Stimulated activated naive CD4-positive, alpha-beta T cell treated with Interleukin-2 at 50 U/mL for 16 hours (primary cell): Measurements from ENCODE around the gene KRTAP4-9.
"Not testable (repeated sequence)": the region's sequence is repeated elsewhere in the genome, so short reads cannot be mapped to it uniquely, and the experiment has no call there.

Experiments used
- DNase-seq: peaks from one replicate; lab custom pipeline; 2025; lab: John Stamatoyannopoulos, UW

Gene KRTAP4-9

DNA sequence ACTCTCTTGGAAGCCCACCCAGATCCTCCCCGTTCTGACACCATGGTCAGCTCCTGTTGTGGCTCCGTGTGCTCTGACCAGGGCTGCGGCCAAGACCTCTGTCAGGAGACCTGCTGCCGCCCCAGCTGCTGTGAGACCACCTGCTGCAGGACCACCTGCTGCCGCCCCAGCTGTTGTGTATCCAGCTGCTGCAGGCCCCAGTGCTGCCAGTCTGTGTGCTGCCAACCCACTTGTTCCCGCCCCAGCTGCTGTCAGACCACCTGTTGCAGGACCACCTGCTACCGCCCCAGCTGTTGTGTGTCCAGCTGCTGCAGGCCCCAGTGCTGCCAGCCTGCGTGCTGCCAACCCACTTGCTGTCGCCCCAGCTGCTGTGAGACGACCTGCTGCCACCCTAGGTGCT, at the start of gene KRTAP4-9:
Gene KRTAP4-9 (plus strand): TSS at position 43 of the 400 bp plus-strand sequence. CDS start 0 bp downstream, at position 43.
- not testable (repeated sequence) for DNase-seq

DNA sequence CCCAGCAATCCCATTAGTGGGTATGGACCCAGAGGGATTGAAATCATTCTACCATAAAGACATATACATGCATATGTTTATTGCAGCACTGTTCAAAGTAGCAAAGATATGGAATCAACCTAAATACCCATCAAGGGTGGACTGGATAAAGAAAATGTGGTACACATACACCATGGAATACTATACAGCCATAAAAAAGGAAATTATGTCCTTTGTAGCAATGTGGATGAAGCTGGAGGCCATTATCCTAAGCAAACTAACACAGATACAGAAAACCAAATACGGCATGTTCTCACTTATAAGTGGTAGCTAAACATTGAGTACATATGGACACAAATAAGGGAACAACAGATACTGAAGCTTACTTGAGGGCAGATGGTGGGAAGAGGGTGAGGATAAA, 47.6 kb upstream of the KRTAP4-9 start:
- DNase-seq = no peak

DNA sequence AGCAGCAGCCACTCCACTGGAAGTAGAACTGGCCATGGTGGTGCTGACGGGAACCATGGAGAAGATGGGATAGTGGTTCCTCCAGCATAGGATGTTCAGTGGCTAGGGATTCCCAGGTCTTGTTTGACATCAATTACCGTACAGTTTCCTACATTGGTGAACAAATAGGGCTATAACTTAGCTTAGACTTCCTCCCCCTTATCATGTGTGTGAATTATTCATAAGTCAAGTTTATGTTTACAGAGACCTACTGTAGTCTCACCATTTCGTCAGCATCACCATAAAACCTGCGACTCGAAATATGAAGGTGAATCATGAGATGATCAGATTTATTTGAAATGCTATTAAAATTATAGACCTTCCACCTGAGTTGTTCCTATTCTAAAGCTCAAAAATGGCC, 46.4 kb upstream of the KRTAP4-9 start:
- no peak for DNase-seq

DNA sequence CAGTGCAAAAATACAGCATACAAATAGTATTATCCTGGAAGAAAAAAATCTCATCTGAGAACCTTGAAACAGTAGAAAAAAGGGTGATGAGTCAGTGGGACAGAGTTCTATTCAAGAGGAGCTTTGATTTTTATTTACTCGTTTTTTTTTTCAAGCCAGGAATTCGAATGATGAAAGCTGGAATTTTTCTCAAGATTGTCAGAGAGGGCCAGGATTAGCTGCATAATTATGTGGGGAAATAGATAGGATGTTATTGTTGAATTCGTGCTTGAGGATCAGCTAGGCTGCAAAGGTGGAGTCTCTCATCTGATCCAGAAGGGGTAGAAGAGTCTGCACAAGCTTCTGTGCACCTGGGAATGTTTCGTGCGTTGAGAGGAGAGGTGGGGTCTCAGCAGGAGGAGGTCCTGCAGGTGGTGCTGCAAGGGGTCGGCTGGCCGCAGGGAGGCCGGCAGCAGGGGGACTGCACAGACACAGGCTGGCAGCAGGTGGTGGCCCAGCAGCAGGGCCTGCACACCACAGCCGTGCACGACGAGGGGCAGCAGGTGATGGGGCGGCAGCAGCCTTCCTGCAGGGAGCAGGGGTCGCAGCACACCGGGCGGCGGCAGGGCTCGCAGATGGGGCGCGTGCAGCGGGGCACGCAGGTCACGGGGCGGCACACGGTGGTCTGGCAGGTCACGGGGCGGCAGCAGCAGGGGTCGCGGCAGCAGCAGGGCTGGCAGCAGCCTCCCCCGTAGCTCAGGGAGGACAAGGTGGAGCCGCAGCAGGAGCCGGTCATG, 45.7 kb upstream of the KRTAP4-9 start:
- DNase-seq = not testable (repeated sequence)

DNA sequence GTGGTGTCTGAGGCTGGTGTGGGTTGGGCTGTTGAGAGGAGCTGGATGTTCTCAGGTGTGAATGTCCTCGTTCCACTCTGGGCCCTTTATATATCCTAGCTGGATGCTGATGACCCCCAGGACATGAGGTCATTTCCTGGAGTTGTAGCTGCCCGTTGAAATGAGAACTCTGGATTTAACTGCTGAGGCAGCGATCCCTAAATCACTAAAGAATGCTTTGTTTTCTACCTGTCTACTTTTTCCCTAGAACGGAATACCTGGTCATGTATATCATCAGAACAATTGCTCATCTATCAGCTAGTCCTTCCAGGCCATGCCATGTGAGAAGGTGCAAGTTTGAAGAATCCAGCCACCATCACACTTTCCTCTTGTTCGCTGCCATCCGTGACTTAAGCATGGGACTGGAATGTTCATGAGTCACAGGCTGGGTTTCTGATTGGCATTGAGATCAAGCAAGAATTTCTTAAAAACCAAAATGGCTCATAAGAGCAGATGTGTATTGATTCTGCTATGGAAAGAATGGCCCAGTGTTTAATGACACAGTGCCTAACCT, 45.1 kb upstream of the KRTAP4-9 start, which contains the start of gene KRTAP2-3:
Gene KRTAP2-3 (minus strand): TSS at position 63 of the 553 bp plus-strand sequence. CDS start 64 bp downstream, outside the sequence.
- DNase-seq = no peak

DNA sequence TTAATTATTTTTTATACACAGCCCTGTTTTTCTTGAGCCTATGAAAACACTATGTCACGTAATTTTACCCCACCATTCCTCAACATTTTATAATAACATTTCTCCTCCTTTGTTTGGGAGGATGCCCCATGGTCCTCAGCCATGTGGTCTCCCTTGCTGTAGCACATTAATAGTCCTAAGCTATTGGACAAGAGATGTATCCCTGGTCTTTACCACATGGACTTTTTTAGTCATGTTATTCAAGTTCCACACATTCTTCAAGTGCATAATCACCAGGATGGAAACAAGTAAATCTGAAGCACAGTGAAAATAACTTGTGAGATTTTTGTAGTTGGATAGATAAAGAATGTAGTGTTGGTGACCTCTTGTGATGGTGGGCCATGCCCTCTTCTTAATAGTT, 43.2 kb upstream of the KRTAP4-9 start:
- no peak for DNase-seq

DNA sequence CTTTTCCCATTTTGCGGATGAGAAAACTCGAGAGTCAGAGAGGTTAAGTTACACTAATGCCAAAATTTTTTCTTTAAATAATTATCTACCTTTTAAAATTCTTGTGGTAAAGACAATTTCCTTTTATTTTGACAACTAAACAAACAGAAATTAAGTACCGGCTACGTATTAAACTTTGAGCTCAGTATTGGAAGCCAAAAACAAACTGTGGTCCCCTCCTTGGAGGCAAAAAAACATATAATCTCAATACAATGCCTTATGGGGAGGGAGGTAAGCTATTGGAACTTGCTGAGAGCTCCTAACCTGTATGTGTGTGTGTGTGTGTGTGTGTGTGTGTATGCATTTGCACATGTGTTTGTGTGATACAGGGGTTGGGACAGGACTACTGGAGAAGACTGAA, 41.7 kb upstream of the KRTAP4-9 start:
- DNase-seq = no peak

DNA sequence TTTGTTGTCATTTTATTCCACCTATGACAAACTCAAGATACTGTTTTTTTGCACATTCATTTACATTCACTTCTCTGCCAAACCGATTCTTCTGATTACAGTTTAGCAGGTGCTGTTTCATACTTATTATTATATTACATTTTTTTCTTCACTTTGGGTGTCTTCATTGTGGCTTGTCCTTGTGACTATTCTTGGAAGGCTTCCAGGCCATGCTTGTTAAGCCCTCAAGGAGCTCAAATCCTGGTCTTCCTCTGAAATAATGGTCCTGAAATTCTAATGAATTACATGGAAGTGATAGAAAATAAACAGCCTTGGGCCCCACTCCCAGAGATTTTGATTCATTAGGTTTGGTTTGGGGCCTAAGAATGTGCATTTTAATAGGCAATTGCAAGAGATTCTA, 40.9 kb upstream of the KRTAP4-9 start:
- no peak for DNase-seq

DNA sequence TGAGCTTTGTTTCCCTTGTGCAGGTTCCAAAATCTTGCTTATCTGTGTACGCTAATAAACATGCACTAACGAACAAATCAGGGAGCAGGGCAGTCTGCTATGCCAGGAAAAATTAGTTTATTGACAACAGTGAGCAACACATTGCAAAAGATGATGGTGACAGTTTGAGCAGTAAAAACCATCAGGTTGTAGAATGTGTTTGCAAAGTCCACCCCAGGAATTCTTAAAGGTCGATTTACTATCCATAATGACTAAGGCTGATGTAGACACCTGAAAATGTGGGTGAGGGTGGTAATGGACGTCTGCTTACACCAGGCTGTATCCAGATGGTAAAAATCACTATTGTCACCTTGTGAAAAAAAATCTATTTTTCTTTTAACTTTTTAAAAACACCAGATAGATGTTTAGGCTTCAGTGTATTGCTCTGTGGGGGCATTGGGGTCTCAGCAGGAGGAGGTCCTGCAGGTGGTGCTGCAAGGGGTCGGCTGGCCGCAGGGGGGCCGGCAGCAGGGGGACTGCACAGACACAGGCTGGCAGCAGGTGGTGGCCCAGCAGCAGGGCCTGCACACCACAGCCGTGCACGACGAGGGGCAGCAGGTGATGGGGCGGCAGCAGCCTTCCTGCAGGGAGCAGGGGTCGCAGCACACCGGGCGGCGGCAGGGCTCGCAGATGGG, 40.0 kb upstream of the KRTAP4-9 start:
- not testable (repeated sequence) for DNase-seq

DNA sequence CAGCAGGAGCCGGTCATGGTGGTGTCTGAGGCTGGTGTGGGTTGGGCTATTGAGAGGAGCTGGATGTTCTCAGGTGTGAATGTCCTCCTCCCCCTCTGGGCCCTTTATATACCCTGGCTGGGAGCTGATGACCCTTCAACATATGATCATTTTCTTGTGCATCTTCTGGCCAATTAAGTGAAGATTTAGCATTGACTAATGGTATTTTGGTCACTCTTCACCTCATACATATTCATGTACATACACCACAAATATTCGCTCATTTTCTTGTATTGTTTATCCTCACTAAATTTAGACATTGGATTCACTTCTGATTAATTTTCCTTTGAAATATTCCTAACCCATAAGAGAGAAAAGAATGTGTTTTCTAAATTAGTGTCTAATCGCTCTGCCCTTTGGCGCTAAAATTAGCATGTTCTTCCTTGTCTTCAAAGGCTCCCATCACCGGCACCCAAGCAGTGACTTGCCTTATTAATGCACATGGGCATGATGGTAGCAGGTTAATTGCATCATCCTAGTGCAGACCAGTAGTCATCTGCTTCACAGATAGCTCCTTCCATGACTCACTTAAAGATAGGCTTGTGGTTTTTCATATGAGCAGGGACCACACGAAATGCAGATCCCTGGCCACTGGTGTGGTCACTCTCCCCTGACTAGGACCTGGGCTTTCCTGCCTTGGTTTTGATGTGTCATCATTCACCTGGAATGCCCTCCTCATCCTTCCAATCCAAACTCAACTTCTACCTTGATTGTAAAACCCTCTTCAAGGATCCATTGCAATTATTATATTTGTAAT, 39.2 kb upstream of the KRTAP4-9 start, which contains the start of gene KRTAP2-4:
Gene KRTAP2-4 (minus strand): TSS at position 51 of the 796 bp plus-strand sequence. CDS start 34 bp downstream, at position 17.
- no peak for DNase-seq

DNA sequence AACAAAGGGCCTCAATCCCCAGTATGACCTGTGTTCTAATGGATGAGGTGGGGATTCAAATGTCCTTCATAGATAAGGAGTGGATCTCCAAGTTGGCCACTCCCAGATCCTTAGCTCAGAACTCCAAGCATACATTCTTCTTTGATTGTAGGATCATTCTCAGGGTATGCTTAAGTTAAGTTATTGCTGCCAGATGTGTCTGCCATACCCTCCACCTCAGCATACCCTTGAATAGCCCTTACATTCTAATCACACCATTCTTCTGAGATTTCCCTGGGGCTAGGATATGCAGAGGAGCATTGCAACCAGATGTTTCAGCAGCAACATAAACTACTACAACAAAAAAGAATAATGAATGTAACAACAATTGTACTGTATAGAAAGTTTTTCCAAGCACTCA, 37.9 kb upstream of the KRTAP4-9 start:
- no peak for DNase-seq

DNA sequence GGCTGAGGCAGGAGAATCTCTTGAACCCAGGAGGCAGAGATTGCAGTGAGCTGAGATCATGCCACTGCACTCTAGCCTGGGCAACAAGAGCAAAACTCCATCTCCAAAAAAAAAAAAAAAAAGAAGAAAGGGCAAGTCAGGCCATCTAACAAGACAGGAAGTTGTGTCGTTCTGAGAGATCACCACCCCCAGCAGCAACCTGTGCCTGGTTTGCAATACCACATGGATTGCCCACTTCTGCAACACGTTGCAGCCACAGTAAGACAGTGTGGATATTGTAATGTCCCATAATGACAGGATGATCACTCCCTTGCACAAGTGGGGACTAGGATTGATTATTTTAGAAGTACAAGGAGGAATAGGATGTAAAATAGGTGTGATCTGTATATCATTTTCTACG, 36.2 kb upstream of the KRTAP4-9 start:
- DNase-seq = no peak

DNA sequence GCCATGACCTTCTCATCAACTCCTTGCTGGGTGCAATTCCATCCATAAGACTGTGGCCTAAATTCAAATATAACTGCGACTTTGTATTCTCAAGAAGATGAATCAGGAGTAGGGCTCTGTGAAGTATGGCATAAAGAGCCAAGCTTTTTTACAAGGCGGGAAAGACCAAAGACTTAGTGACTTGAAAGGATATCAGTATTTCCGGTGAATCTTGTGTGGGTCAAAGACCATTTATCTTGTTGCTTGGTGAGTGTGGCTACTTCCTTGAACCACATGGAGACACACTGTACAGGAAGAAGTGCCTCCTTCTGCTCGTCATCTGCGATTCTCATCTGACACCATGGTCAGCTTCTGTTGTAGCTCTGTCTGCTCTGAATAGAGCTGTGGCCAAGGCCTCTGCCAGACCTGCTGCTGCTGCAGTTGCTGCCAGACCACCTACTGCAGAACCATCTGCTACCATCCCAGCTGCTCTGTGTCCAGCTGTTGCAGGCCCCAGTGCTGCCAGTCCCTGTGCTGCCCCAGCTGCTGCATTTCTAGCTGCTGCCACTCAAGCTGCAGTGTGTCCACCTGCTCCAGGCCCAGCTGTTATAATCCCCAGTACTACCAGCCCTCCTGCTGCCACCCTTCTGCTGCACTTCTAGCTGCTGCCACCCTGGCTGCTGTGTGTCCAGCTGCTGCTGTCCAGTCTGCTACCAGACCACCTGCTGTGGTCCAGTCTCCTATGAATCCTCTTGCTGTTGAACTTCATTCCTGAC, 33.4 kb upstream of the KRTAP4-9 start:
- no peak for DNase-seq

DNA sequence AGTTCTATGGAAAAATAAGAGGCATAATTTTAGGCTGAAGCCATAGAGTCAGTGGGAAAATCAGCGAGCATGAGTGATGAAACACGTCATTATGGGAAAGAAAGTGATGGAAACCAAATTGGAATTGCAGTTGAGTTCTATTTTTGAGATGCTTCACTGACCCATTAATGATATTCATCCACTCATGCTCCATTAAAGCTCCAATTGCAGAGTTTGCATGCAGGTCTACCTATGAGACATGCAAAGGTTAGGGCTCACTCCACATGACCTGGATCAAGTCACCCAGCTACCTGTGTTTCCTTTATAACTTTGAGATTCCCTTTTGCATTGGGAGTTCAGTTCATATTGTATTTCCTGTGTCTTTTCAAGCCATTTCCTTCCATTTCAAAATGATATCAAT, 31.5 kb upstream of the KRTAP4-9 start:
- DNase-seq = no peak

DNA sequence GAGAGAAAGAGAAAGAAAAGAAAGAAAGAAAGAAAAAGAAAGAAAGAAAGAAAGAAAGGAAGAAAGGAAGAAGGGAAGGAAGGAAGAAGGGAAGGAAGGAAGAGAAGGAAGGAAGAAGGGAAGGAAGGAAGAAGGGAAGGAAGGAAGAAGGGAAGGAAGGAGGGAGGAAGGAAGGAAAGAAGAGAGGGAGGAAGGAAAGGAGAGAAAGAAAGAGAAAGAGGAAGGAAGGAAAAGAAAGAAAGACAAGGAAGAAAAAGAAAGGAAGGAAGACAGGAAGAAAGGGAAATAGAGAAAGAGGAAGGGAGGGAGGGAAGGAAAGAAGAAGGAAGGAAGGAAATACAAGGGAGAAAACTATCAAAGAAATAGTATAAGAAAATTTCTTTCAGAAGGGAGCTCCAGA, 28.4 kb upstream of the KRTAP4-9 start:
- no peak for DNase-seq

DNA sequence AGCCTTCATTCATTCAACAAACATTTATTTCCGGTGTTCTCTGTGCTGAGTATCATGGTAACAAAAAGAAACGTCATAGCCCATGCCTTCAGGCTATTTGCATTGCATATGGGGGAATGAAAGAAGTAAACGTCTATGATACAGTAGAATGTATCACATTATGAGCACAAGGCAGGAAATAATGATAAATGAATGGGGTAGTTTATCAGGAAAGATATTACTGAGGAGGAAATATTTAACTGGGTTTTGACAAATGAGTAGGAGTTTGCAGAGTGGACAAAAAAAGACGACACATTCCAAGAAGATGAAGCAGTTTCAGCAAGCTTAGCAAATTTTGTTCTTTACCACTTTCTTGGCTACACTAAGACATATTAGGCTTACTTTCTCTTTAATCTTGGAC, 22.6 kb upstream of the KRTAP4-9 start:
- no peak for DNase-seq

DNA sequence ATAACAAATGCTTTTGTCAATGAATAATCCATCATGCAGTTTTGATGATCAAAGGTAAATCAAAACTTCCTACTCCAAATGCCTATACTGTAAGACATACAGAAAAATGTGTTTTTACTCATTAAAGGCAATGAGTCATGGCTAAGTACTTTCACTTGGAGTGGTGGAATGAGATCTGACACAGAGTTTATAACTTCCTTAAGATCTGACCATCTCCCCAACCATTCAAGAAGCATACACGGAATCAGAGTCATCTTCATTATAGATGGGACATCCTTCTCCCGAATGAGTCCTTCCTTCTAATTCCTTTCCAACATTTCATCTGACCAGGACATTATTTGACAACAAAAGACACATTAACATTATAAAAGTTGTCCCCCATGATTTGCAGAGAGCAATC, 21.8 kb upstream of the KRTAP4-9 start:
- DNase-seq = not testable (repeated sequence)

DNA sequence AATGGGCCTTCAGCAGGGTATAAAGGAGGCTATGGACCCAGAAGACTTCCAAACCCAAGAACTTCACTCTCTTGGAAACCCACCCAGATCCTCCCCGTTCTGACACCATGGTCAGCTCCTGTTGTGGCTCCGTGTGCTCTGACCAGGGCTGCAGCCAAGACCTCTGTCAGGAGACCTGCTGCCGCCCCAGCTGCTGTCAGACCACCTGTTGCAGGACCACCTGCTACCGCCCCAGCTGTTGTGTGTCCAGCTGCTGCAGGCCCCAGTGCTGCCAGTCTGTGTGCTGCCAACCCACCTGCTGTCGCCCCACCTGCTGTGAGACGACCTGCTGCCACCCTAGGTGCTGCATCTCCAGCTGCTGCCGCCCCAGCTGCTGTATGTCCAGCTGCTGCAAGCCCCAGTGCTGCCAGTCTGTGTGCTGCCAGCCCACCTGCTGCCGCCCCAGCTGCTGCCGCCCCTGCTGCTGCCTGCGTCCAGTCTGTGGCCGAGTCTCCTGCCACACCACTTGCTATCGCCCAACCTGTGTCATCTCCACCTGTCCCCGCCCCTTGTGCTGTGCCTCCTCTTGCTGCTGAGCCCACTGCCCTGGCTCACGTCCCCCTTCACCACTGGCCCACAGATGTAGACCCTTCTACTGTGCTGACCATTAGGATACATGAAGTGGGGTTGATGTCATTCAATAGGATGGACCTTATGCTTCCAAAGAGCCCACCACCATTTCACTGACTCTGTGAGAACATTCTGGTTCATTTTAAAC, 20.9 kb upstream of the KRTAP4-9 start, which contains the start of gene KRTAP4-7:
Gene KRTAP4-7 (plus strand): TSS at position 51 of the 757 bp plus-strand sequence. CDS start 57 bp downstream, at position 108.
- DNase-seq = not testable (repeated sequence)

DNA sequence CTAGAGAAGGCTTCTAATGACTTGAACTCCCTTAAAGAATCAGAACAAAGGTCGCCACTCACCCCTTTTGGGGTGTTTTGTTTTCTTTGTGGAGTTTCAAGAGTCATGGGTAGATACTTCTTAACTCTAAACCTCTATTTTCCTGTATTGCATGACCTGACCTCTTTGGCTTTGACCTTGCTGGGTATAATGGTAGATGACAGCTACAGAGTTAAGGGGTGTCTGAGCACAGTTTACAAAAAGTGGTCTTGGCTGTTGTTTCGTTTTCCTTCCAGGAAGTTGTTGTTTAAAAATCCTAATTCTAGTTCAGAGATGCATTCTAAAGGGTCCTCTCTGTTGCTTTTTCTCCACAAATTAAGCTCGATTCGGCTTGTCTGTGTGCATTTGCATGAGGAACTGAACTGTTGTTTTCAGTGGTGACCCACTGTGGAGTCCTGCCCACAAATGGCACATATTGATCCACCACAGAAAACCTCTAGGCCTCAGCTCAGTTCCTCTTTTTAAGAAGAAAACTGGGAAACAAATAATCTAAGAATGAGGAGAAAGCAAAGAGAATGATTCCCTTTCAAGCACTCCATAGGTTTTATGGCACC, 16.3 kb upstream of the KRTAP4-9 start:
- not testable (repeated sequence) for DNase-seq

DNA sequence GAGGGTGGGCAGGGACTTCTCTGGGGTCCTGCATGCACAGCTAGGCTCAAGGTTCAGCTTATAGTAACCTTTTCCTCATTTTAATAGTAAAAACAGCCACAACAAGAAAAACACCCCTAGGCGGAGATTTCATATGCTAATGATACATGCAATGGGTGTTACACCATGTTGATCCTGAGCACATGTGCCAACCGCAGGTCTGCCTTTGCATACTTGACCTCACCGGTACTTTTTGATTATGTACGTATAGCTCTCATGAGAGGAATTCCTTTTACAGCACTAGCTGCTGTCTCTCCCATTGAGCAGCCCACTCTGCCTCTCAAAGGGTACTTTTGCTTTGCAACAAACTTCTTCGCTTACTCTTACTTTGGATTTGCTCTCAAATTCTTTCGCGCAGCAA, 9.1 kb upstream of the KRTAP4-9 start:
- DNase-seq = no peak
